Muscle layer of duodenum (tissue), 2 donors: ENCODE measurements around the gene WDR27.

Source experiments
- H3K27ac ChIP-seq: one replicate; pipeline ENCODE4 v1.7.0; 2013; ENCODE audit warnings: mild to moderate bottlenecking, low read length
- H3K27me3 ChIP-seq: one replicate; pipeline ENCODE4 v1.7.0; 2013; ENCODE audit warnings: low read depth, mild to moderate bottlenecking, control low read depth, low read length
- H3K36me3 ChIP-seq, 2 donors: one replicate each; pipeline ENCODE4 v1.7.0; 2013; ENCODE audit warnings: low read length in 2 of 2, control low read depth in 1 of 2, mild to moderate bottlenecking in 1 of 2; ENCODE audit not compliant: insufficient read depth in 2 of 2, control insufficient read depth in 1 of 2
- H3K4me1 ChIP-seq, 2 donors: one replicate each; pipeline ENCODE4 v1.7.0; 2013; ENCODE audit warnings: low read length in 2 of 2, mild to moderate bottlenecking in 2 of 2, control low read depth in 1 of 2, moderate library complexity in 1 of 2; ENCODE audit not compliant: insufficient read depth in 2 of 2, control insufficient read depth in 1 of 2
- H3K4me3 ChIP-seq, 2 donors: one replicate each; pipeline ENCODE4 v1.7.0; 2013; ENCODE audit warnings: low read length in 2 of 2, low read depth in 1 of 2, mild to moderate bottlenecking in 1 of 2
- H3K9me3 ChIP-seq, 2 donors: one replicate each; pipeline ENCODE4 v1.7.0; 2013; ENCODE audit warnings: low read length in 2 of 2, control low read depth in 1 of 2, mild to moderate bottlenecking in 1 of 2; ENCODE audit not compliant: control insufficient read depth in 1 of 2
- donor health status: healthy.

The WDR27 gene

GRCh38 chr6:169491482-169491881, 210.3 kb downstream of the WDR27 start:
- Histone ChIP-seq H3K27me3 (no peaks in the 10 kb centered on the region), H3K27ac (no peak overlapping the region), H3K36me3 (no peaks in the 10 kb centered on the region), H3K9me3 (peaks cover 0 to 4% of the 10 kb centered on the region in 2 donors), H3K4me1 (peaks cover 0 to 5% of the 10 kb centered on the region in 2 donors), H3K4me3 (no peak overlapping the region)

GRCh38 chr6:169490830-169491229, 211.0 kb downstream of the WDR27 start:
- no peaks in the 10 kb centered on the region for H3K36me3 ChIP-seq
- no peaks in the 10 kb centered on the region for H3K27me3 ChIP-seq
- peaks cover 0 to 5% of the 10 kb centered on the region in 2 donors for H3K4me1 ChIP-seq
- H3K4me3 ChIP-seq = no peak overlapping the region
- H3K9me3 ChIP-seq = no peaks in the 10 kb centered on the region
- H3K27ac ChIP-seq = no peak overlapping the region

GRCh38 chr6:169490246-169490641, 211.6 kb downstream of the WDR27 start:
- H3K27ac ChIP-seq = no peak overlapping the region
- no peak overlapping the region for H3K4me3 ChIP-seq

GRCh38 chr6:169489563-169490245, 212.1 kb downstream of the WDR27 start:
- Histone ChIP-seq H3K36me3 (no peaks in the 10 kb centered on the region), H3K9me3 (no peaks in the 10 kb centered on the region), H3K27me3 (no peaks in the 10 kb centered on the region), H3K4me1 (peaks cover 0 to 5% of the 10 kb centered on the region in 2 donors), H3K27ac (no peak overlapping the region), H3K4me3 (no peak overlapping the region)

More at GRCh38 chr6:169490246-169490641, 211.6 kb downstream of the WDR27 start:
- Histone ChIP-seq H3K4me1 (peaks cover 0 to 5% of the 10 kb centered on the region in 2 donors), H3K27me3 (no peaks in the 10 kb centered on the region), H3K9me3 (no peaks in the 10 kb centered on the region), H3K36me3 (no peaks in the 10 kb centered on the region)

GRCh38 chr6:169487579-169488436, 214.0 kb downstream of the WDR27 start:
- H3K9me3 ChIP-seq = peaks cover 0 to 4% of the 10 kb centered on the region in 2 donors
- H3K4me3 ChIP-seq = no peak overlapping the region
- no peaks in the 10 kb centered on the region for H3K27me3 ChIP-seq
- H3K36me3 ChIP-seq = no peaks in the 10 kb centered on the region
- peaks cover 0 to 5% of the 10 kb centered on the region in 2 donors for H3K4me1 ChIP-seq
- no peak overlapping the region for H3K27ac ChIP-seq

- Histone ChIP-seq H3K9me3 (peaks cover 0 to 18% of the 10 kb centered on the region in 2 donors), H3K27me3 (no peaks in the 10 kb centered on the region), H3K4me3 (no peak overlapping the region)
These were observed 221.9 kb downstream of the WDR27 start for GRCh38 chr6:169479783-169480495.

GRCh38 chr6:169474362-169474761, 227.5 kb downstream of the WDR27 start:
- no peaks in the 10 kb centered on the region for H3K36me3 ChIP-seq
- H3K27ac ChIP-seq = no peak overlapping the region
- H3K4me1 ChIP-seq = no peaks in the 10 kb centered on the region
- H3K27me3 ChIP-seq = no peaks in the 10 kb centered on the region
- H3K4me3 ChIP-seq = no peak overlapping the region
- peaks cover 0 to 8% of the 10 kb centered on the region in 2 donors for H3K9me3 ChIP-seq

More at GRCh38 chr6:169479783-169480495, 221.9 kb downstream of the WDR27 start:
- Histone ChIP-seq H3K36me3 (peaks cover 0 to 8% of the 10 kb centered on the region in 2 donors), H3K27ac (no peak overlapping the region), H3K4me1 (no peaks in the 10 kb centered on the region)

- Histone ChIP-seq H3K36me3 (no peaks in the 10 kb centered on the region), H3K27me3 (no peaks in the 10 kb centered on the region), H3K9me3 (peaks cover 0 to 8% of the 10 kb centered on the region in 2 donors), H3K4me3 (no peak overlapping the region), H3K4me1 (no peaks in the 10 kb centered on the region), H3K27ac (no peak overlapping the region)
These were observed 228.2 kb downstream of the WDR27 start for GRCh38 chr6:169473663-169474062.

- H3K36me3 ChIP-seq = no peaks in the 10 kb centered on the region
- H3K4me1 ChIP-seq = no peaks in the 10 kb centered on the region
- H3K27ac ChIP-seq = no peak overlapping the region
- no peak overlapping the region for H3K4me3 ChIP-seq
- H3K9me3 ChIP-seq = peaks cover 0 to 10% of the 10 kb centered on the region in 2 donors
- H3K27me3 ChIP-seq = no peaks in the 10 kb centered on the region
These were observed 228.9 kb downstream of the WDR27 start for GRCh38 chr6:169472786-169473416.

GRCh38 chr6:169470790-169471189, 231.0 kb downstream of the WDR27 start:
- H3K9me3 ChIP-seq = peaks cover 0 to 17% of the 10 kb centered on the region in 2 donors
- no peaks in the 10 kb centered on the region for H3K4me1 ChIP-seq
- no peaks in the 10 kb centered on the region for H3K27me3 ChIP-seq
- no peak overlapping the region for H3K27ac ChIP-seq
- no peak overlapping the region for H3K4me3 ChIP-seq
- H3K36me3 ChIP-seq = no peaks in the 10 kb centered on the region
